CD14-positive monocyte (primary cell): ENCODE measurements around the gene CDK16. TPM values are rescaled to one million over a fixed set of nuclear protein-coding genes. Genes with fewer than 3 reads are reported as not detected.

Source experiments
- DNase-seq, 3 donors: peaks; one replicate each; pipeline ENCODE4 v3.0.0-alpha.2; 2011 to 2022
- H2AFZ ChIP-seq: 2 replicates; pipeline ENCODE4 v1.6.0; 2012; ENCODE audit warnings: mild to moderate bottlenecking, low read depth, low read length, inconsistent platforms; ENCODE audit not compliant: insufficient read depth, poor library complexity, severe bottlenecking
- H3K27ac ChIP-seq, 2 donors: 1 replicate in 1 of 2; 2 replicates in 1 of 2; pipeline ENCODE4 v1.5.1; 2012 to 2013; ENCODE audit warnings: low read length in 2 of 2, control low read depth in 1 of 2, inconsistent platforms in 1 of 2, low read depth in 1 of 2, mild to moderate bottlenecking in 1 of 2
- H3K27me3 ChIP-seq, 2 donors: one replicate each; pipeline versions ENCODE4 v1.6.0 to v1.6.1; 2011 to 2013; ENCODE audit warnings: low read length in 2 of 2; ENCODE audit not compliant: control insufficient read depth in 2 of 2, insufficient read depth in 2 of 2
- H3K36me3 ChIP-seq, 2 donors: replicated peaks in 1 of 2; 1 replicate in 1 of 2; 2 replicates in 1 of 2; pipeline versions ENCODE4 v1.5.1 to v1.6.1; 2012 to 2013; ENCODE audit warnings: low read length in 2 of 2, control low read depth in 1 of 2, inconsistent platforms in 1 of 2, mild to moderate bottlenecking in 1 of 2; ENCODE audit not compliant: insufficient read depth in 2 of 2, control insufficient read depth in 1 of 2
- H3K4me1 ChIP-seq, 2 donors: 1 replicate in 1 of 2; 2 replicates in 1 of 2; pipeline versions ENCODE4 v1.5.1 to v1.6.1; 2012 to 2013; ENCODE audit warnings: low read length in 2 of 2, control low read depth in 1 of 2, inconsistent platforms in 1 of 2, mild to moderate bottlenecking in 1 of 2, moderate library complexity in 1 of 2; ENCODE audit not compliant: insufficient read depth in 2 of 2, control insufficient read depth in 1 of 2
- H3K4me2 ChIP-seq: replicated peaks from 2 replicates; pipeline ENCODE3; 2012; ENCODE audit warnings: low read length, moderate library complexity, mild to moderate bottlenecking; ENCODE audit not compliant: poor library complexity, severe bottlenecking; ENCODE audit errors: extremely low read depth
- H3K4me3 ChIP-seq, 3 experiments: fragments of 200-600 bp in 1 of 3; sonication (generic) in 1 of 3; replicated peaks in 1 of 3; 1 replicate in 2 of 3; 2 replicates in 1 of 3; pipeline ENCODE4 v1.5.1; 2011 to 2013; ENCODE audit warnings: low read length in 3 of 3, mild to moderate bottlenecking in 3 of 3, control low read depth in 2 of 3, low read depth in 2 of 3, inconsistent platforms in 1 of 3, moderate library complexity in 1 of 3
- H3K79me2 ChIP-seq: 2 replicates; pipeline ENCODE4 v1.6.0; 2012; ENCODE audit warnings: mild to moderate bottlenecking, control low read depth, inconsistent platforms, low read length, moderate library complexity; ENCODE audit not compliant: insufficient read depth
- H3K9ac ChIP-seq: 2 replicates; pipeline ENCODE4 v1.6.0; 2017; ENCODE audit warnings: low read length, mild to moderate bottlenecking; ENCODE audit not compliant: insufficient read depth, poor library complexity, severe bottlenecking
- H3K9me3 ChIP-seq, 2 donors: replicated peaks in 1 of 2; 1 replicate in 1 of 2; 2 replicates in 1 of 2; pipeline versions ENCODE4 v1.5.1 to v1.6.1; 2012 to 2013; ENCODE audit warnings: low read length in 2 of 2, control low read depth in 1 of 2; ENCODE audit not compliant: control insufficient read depth in 1 of 2, insufficient read depth in 1 of 2
- H4K20me1 ChIP-seq: 2 replicates; pipeline ENCODE4 v1.6.0; 2012; ENCODE audit warnings: mild to moderate bottlenecking, low read length, control low read depth, moderate library complexity; ENCODE audit not compliant: insufficient read depth
- H3K27ac Mint-ChIP-seq, 7 donors: one replicate each; pipeline ENCODE4 v1.8.0; 2020; ENCODE audit warnings: mild to moderate bottlenecking in 7 of 7, mixed read lengths in 7 of 7, moderate library complexity in 6 of 7, inconsistent platforms in 2 of 7
- H3K27me3 Mint-ChIP-seq, 3 donors: one replicate each; pipeline ENCODE4 v1.8.0; 2021 to 2022; ENCODE audit warnings: low read depth in 3 of 3, mild to moderate bottlenecking in 3 of 3, mixed read lengths in 3 of 3, moderate library complexity in 3 of 3, inconsistent platforms in 1 of 3
- H3K36me3 Mint-ChIP-seq, 2 donors: one replicate each; pipeline ENCODE4 v1.8.0; 2020; ENCODE audit warnings: mixed read lengths in 2 of 2, inconsistent platforms in 1 of 2, mild to moderate bottlenecking in 1 of 2
- H3K4me1 Mint-ChIP-seq: one replicate; pipeline ENCODE4 v1.8.0; 2020; ENCODE audit warnings: mild to moderate bottlenecking, mixed read lengths
- H3K4me3 Mint-ChIP-seq, 2 donors: one replicate each; pipeline ENCODE4 v1.8.0; 2020; ENCODE audit warnings: mild to moderate bottlenecking in 2 of 2, mixed read lengths in 2 of 2, moderate library complexity in 1 of 2
- H3K9me3 Mint-ChIP-seq, 7 donors: one replicate each; pipeline ENCODE4 v1.8.0; 2020 to 2022; ENCODE audit warnings: mixed read lengths in 7 of 7, mild to moderate bottlenecking in 6 of 7, moderate library complexity in 6 of 7, inconsistent platforms in 2 of 7
- WGBS: methylation state at CpG from one replicate; pipeline ENCODE4 v1.1.5; 2013; ENCODE audit warnings: missing lambda C conversion rate; ENCODE audit not compliant: insufficient coverage; 5-methylcytosine and 5-hydroxymethylcytosine counted together
- intact Hi-C, 2 donors: fragments of 100-400 bp; cut with micrococcal nuclease; formaldehyde crosslinking; loops; one replicate each; pipeline versions ENCODE4 v1.15.0 to v1.15.1; 2023
- polyA plus RNA-seq, 3 donors: library from polyadenylated mRNA; depleted of rRNA in 1 of 3; unstranded in 2 of 3; stranded (reverse) in 1 of 3; fragments of 300-500 nt in 2 of 3; fragments of >200 nt in 1 of 3; fragmentation: Illumina TruSeq in 2 of 3; gene quantifications; 1 replicate in 2 of 3; 2 replicates in 1 of 3; pipeline ENCODE4 v1.2.3, GENCODE V29; 2012 to 2021
- TF ChIP-seq, protein P1 (sequence below): fragments of 200-600 bp; IDR thresholded peaks from one replicate; pipeline ENCODE4 v1.8.0; 2022; ENCODE audit warnings: antibody characterized with exemption, mild to moderate bottlenecking

The CDK16 gene
- polyA plus RNA-seq, 3 donors, result 7.3 to 97.4 (median 14.1) TPM

DNA sequence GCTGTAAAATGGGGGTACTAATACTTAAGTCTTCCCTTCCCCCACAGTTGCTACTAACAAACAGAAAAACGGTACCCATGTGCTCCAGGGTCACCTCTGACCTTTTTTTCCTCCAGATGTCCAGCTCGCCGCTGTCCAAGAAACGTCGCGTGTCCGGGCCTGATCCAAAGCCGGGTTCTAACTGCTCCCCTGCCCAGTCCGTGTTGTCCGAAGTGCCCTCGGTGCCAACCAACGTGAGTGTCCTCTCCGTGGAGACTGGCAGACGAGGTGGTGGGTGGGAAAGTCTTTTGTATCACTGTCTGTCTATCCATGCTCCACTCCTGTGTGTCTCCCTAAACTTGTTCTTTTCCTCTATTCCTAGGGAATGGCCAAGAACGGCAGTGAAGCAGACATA lies 19.8 kb upstream of the CDK16 start:
- H3K27me3 ChIP-seq, result no peaks in the 10 kb centered on the region
- peak overlapping the region in 3 of 7 donors; percentile 22 to 50 (median 26) for H3K27ac Mint-ChIP-seq
- TF ChIP-seq, protein P1, sequence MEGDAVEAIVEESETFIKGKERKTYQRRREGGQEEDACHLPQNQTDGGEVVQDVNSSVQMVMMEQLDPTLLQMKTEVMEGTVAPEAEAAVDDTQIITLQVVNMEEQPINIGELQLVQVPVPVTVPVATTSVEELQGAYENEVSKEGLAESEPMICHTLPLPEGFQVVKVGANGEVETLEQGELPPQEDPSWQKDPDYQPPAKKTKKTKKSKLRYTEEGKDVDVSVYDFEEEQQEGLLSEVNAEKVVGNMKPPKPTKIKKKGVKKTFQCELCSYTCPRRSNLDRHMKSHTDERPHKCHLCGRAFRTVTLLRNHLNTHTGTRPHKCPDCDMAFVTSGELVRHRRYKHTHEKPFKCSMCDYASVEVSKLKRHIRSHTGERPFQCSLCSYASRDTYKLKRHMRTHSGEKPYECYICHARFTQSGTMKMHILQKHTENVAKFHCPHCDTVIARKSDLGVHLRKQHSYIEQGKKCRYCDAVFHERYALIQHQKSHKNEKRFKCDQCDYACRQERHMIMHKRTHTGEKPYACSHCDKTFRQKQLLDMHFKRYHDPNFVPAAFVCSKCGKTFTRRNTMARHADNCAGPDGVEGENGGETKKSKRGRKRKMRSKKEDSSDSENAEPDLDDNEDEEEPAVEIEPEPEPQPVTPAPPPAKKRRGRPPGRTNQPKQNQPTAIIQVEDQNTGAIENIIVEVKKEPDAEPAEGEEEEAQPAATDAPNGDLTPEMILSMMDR, result no peak
- H3K9me3 Mint-ChIP-seq, result no peaks in the 10 kb centered on the region
- H2AFZ ChIP-seq, result no peak overlapping the region
- peaks cover 0 to 18% (median 0%) of the 10 kb centered on the region in 3 donors for H3K27me3 Mint-ChIP-seq
- no peak for DNase-seq
- H3K36me3 Mint-ChIP-seq, result peaks cover 60 to 87% of the 10 kb centered on the region in 2 donors
- H3K4me3 ChIP-seq, result no peak overlapping the region
- H3K4me1 ChIP-seq, result peaks cover 29 to 30% of the 10 kb centered on the region in 2 donors
- no peaks in the 10 kb centered on the region for H3K9me3 ChIP-seq
- H3K9ac ChIP-seq, result no peak overlapping the region
- no peak overlapping the region for H3K4me2 ChIP-seq
- H3K36me3 ChIP-seq, result peaks cover 55 to 72% of the 10 kb centered on the region in 2 donors
- H3K4me3 Mint-ChIP-seq, result no peak overlapping the region
- no CpG with 5 or more reads among the region's 15 CpGs for WGBS
- peaks cover 81% of the 10 kb centered on the region for H4K20me1 ChIP-seq
- intact Hi-C loops, result loop anchor here (10.0 kb wide), 3 partner anchors 186 to 636 kb away; partner anchors contain the start of gene ZNF81 (in 1 of the 2)
- peaks cover 33% of the 10 kb centered on the region for H3K4me1 Mint-ChIP-seq
- peak overlapping the region in 1 of 2 donors; percentile 1 for H3K27ac ChIP-seq
- H3K79me2 ChIP-seq, result peaks cover 59% of the 10 kb centered on the region

DNA sequence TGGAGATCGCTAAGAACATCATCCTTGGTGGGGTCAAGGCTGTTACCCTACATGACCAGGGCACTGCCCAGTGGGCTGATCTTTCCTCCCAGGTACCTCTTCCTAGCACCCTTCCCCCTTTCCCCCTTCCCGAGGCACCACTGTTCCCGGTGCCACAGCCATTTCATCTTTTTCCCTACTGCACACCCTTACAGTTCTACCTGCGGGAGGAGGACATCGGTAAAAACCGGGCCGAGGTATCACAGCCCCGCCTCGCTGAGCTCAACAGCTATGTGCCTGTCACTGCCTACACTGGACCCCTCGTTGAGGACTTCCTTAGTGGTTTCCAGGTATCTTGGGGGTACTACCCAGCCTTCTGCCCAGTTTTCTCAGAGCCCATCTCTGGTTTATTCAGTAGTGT lies 19.2 kb upstream of the CDK16 start:
- peaks cover 65 to 93% of the 10 kb centered on the region in 2 donors for H3K36me3 Mint-ChIP-seq

More for the DNA sequence above, 19.2 kb upstream of the CDK16 start:
- no peak overlapping the region for H3K4me2 ChIP-seq
- no peaks in the 10 kb centered on the region for H3K27me3 ChIP-seq
- peaks cover 32% of the 10 kb centered on the region for H3K4me1 Mint-ChIP-seq
- no peak overlapping the region for H3K9ac ChIP-seq
- H4K20me1 ChIP-seq, result peaks cover 85% of the 10 kb centered on the region
- peaks cover 0 to 21% (median 0%) of the 10 kb centered on the region in 3 donors for H3K27me3 Mint-ChIP-seq
- DNase-seq, result no peak
- H3K36me3 ChIP-seq, result peaks cover 60 to 78% of the 10 kb centered on the region in 2 donors
- TF ChIP-seq, protein P1, result no peak
- intact Hi-C loops, result loop anchor here (10.0 kb wide), 3 partner anchors 186 to 636 kb away; partner anchors contain the start of gene ZNF81 (in 1 of the 2)
- no peaks in the 10 kb centered on the region for H3K9me3 Mint-ChIP-seq
- no peak overlapping the region for H3K4me3 Mint-ChIP-seq
- no peak overlapping the region for H3K27ac ChIP-seq
- H3K27ac Mint-ChIP-seq, result peak overlapping the region in 2 of 7 donors; percentile 26 to 33
- peaks cover 53% of the 10 kb centered on the region for H3K79me2 ChIP-seq
- no peak overlapping the region for H3K4me3 ChIP-seq
- H2AFZ ChIP-seq, result no peak overlapping the region
- WGBS, result 98% methylated on average over 8 of the region's 10 CpGs
- H3K9me3 ChIP-seq, result no peaks in the 10 kb centered on the region
- peaks cover 28 to 29% of the 10 kb centered on the region in 2 donors for H3K4me1 ChIP-seq
